ENCODE measurements around the gene TLR10.

TLR10 gene

GRCh38 chr4:38800961-38801450 is 18.2 kb upstream of the TLR10 start:
- H3K4me3 ChIP-seq (ENCODE audit: control insufficient read depth, low read depth, low read length) = no peak overlapping the region
- no peak for TF ChIP-seq CTCF (IDR thresholded peaks at IDR 0.05; ENCODE audit: control insufficient read depth, insufficient read depth, low read depth, low read length, missing control alignments)
- DNase-seq (ENCODE audit: low read depth) = no peak

GRCh38 chr4:38800366-38800765 is 17.6 kb upstream of the TLR10 start:
- no peak for TF ChIP-seq CTCF (IDR thresholded peaks at IDR 0.05; ENCODE audit: control insufficient read depth, insufficient read depth, low read depth, low read length, missing control alignments)
- no peak for DNase-seq (ENCODE audit: low read depth)

GRCh38 chr4:38795087-38795486 is 12.3 kb upstream of the TLR10 start:
- no peak for TF ChIP-seq CTCF (IDR thresholded peaks at IDR 0.05; ENCODE audit: control insufficient read depth, insufficient read depth, low read depth, low read length, missing control alignments)
- no peak for DNase-seq (ENCODE audit: low read depth)
- no peak overlapping the region for H3K4me3 ChIP-seq (ENCODE audit: control insufficient read depth, low read depth, low read length)

More at GRCh38 chr4:38800366-38800765, 17.6 kb upstream of the TLR10 start:
- H3K4me3 ChIP-seq (ENCODE audit: control insufficient read depth, low read depth, low read length) = no peak overlapping the region

GRCh38 chr4:38794051-38794450 is 11.3 kb upstream of the TLR10 start:
- no peak for DNase-seq (ENCODE audit: low read depth)
- no peak overlapping the region for H3K4me3 ChIP-seq (ENCODE audit: control insufficient read depth, low read depth, low read length)
- no peak for TF ChIP-seq CTCF (IDR thresholded peaks at IDR 0.05; ENCODE audit: control insufficient read depth, insufficient read depth, low read depth, low read length, missing control alignments)

GRCh38 chr4:38791010-38791409 is 8.2 kb upstream of the TLR10 start:
- TF ChIP-seq CTCF (IDR thresholded peaks at IDR 0.05; ENCODE audit: control insufficient read depth, insufficient read depth, low read depth, low read length, missing control alignments) = no peak
- no peak overlapping the region for H3K4me3 ChIP-seq (ENCODE audit: control insufficient read depth, low read depth, low read length)
- DNase-seq (ENCODE audit: low read depth) = no peak

- no peak for TF ChIP-seq CTCF (IDR thresholded peaks at IDR 0.05; ENCODE audit: control insufficient read depth, insufficient read depth, low read depth, low read length, missing control alignments)
Observed at GRCh38 chr4:38788317-38788716, 5.5 kb upstream of the TLR10 start.

GRCh38 chr4:38787693-38788092 is 4.9 kb upstream of the TLR10 start:
- DNase-seq (ENCODE audit: low read depth) = no peak
- no peak overlapping the region for H3K4me3 ChIP-seq (ENCODE audit: control insufficient read depth, low read depth, low read length)
- TF ChIP-seq CTCF (IDR thresholded peaks at IDR 0.05; ENCODE audit: control insufficient read depth, insufficient read depth, low read depth, low read length, missing control alignments) = no peak

More at GRCh38 chr4:38788317-38788716, 5.5 kb upstream of the TLR10 start:
- no peak overlapping the region for H3K4me3 ChIP-seq (ENCODE audit: control insufficient read depth, low read depth, low read length)
- DNase-seq (ENCODE audit: low read depth) = no peak
